Calu3 (cell line): ENCODE data around the gene ADGRA1. TPM values are rescaled to one million over a fixed set of nuclear protein-coding genes. Genes with fewer than 3 reads are reported as not detected.

Experiments
- BruUV-seq: library from RNA; stranded (reverse); fragments of 400-500 nt; replicated peaks from 2 replicates; lab custom pipeline; 2021; lab: Mats Ljungman, UMichigan
- CTCF ChIA-PET: fragments of 300-600 bp; sonication (Branson Sonifier 250); formaldehyde crosslinking; loops from one replicate; lab custom pipeline; 2022; ENCODE audit warnings: antibody characterized with exemption; lab: Charles Lee
- DNase-seq: peaks from one replicate; pipeline ENCODE4 v3.0.0; 2022
- H3K27ac Mint-ChIP-seq: one replicate; pipeline ENCODE4 v1.8.0; 2022; ENCODE audit warnings: mixed read lengths; ENCODE audit not compliant: unreplicated experiment
- H3K27me3 Mint-ChIP-seq: one replicate; pipeline ENCODE4 v1.8.0; 2022; ENCODE audit warnings: mixed read lengths; ENCODE audit not compliant: unreplicated experiment
- H3K36me3 Mint-ChIP-seq: one replicate; pipeline ENCODE4 v1.8.0; 2022; ENCODE audit warnings: mild to moderate bottlenecking, moderate library complexity, mixed read lengths; ENCODE audit not compliant: insufficient read depth, unreplicated experiment
- H3K4me1 Mint-ChIP-seq: one replicate; pipeline ENCODE4 v1.8.0; 2022; ENCODE audit warnings: mild to moderate bottlenecking, low read depth, mixed read lengths; ENCODE audit not compliant: unreplicated experiment
- H3K4me3 Mint-ChIP-seq: one replicate; pipeline ENCODE4 v1.8.0; 2022; ENCODE audit warnings: mild to moderate bottlenecking, low read depth, moderate library complexity, mixed read lengths; ENCODE audit not compliant: unreplicated experiment
- H3K9me3 Mint-ChIP-seq: one replicate; pipeline ENCODE4 v1.8.0; 2022; ENCODE audit warnings: low read depth, mixed read lengths; ENCODE audit not compliant: unreplicated experiment
- intact Hi-C: fragments of 100-400 bp; cut with micrococcal nuclease; formaldehyde crosslinking; loops from one replicate; pipeline ENCODE4 v1.10.0; 2022; ENCODE audit not compliant: unreplicated experiment
- total RNA-seq: library from RNA; stranded (reverse); gene quantifications from 2 replicates; pipeline ENCODE4 v1.2.3, GENCODE V29; 2022
- TF ChIP-seq, protein P1 (sequence below): fragments of 200-600 bp; IDR thresholded peaks from one replicate; pipeline ENCODE4 v1.8.0; 2022; ENCODE audit warnings: antibody characterized with exemption; ENCODE audit not compliant: unreplicated experiment

Gene ADGRA1
- total RNA-seq, 1 experiment from 2014 or later = not detected

DNA sequence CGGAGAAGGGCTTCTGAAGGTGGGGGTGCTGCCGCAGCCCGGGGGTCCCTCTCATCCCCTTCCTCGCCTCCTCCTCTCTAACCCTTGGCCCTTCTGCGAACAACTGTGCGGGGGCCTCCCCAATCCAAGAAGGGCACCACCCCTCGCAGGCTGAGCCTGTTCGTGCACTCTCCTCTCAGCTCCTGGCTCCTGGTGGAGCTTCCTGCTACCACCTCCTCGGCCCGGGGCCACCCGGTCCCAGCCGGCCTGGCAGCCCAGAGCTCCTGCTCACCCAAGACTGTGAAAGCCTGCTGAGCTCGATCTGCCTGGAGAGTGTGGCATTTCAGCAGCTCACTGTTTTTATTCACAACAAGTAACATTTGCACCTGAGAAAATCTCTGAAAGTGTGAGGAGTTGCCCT, 2.4 kb downstream of the ADGRA1 start:
- H3K9me3 Mint-ChIP-seq = no peaks in the 10 kb centered on the region
- H3K27me3 Mint-ChIP-seq = peaks cover 79% of the 10 kb centered on the region
- DNase-seq = no peak
- CTCF ChIA-PET = no interaction called here
- intact Hi-C loops = no loop called here
- TF ChIP-seq, protein P1, sequence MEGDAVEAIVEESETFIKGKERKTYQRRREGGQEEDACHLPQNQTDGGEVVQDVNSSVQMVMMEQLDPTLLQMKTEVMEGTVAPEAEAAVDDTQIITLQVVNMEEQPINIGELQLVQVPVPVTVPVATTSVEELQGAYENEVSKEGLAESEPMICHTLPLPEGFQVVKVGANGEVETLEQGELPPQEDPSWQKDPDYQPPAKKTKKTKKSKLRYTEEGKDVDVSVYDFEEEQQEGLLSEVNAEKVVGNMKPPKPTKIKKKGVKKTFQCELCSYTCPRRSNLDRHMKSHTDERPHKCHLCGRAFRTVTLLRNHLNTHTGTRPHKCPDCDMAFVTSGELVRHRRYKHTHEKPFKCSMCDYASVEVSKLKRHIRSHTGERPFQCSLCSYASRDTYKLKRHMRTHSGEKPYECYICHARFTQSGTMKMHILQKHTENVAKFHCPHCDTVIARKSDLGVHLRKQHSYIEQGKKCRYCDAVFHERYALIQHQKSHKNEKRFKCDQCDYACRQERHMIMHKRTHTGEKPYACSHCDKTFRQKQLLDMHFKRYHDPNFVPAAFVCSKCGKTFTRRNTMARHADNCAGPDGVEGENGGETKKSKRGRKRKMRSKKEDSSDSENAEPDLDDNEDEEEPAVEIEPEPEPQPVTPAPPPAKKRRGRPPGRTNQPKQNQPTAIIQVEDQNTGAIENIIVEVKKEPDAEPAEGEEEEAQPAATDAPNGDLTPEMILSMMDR = no peak
- no peaks in the 10 kb centered on the region for H3K4me1 Mint-ChIP-seq
- H3K36me3 Mint-ChIP-seq = no peaks in the 10 kb centered on the region
- no peak overlapping the region for H3K4me3 Mint-ChIP-seq
- no peak overlapping the region for H3K27ac Mint-ChIP-seq
- BruUV-seq = no TSS peak

DNA sequence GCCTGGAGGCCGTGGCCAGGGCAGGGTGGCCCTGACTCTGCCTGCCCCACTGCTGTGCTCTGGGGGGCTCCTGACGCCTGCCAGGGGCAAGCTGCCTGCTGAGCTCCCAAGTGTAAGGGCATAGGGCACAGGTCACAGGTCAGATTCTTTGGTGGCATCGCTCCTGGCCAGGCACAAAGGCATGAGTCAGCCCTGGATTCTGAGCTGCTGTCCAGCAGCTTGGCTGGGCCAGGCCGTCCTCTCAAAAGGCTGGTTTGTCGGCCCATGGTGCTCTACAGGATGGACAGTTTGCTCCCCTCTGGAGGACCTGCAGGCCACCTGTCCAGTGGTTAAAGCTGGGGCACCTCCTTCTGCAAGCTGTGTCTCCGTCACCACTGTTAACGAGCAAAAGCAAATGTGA, 2.9 kb downstream of the ADGRA1 start:
- Mint-ChIP-seq H3K27me3 (peaks cover 73% of the 10 kb centered on the region), H3K4me3 (no peak overlapping the region), H3K9me3 (no peaks in the 10 kb centered on the region), H3K4me1 (no peaks in the 10 kb centered on the region), H3K36me3 (no peaks in the 10 kb centered on the region), H3K27ac (no peak overlapping the region)
- CTCF ChIA-PET = interaction anchor here (0.8 kb wide), 1 partner anchor 186 kb away, joined by 3 read pairs; no protein-coding TSS in a partner anchor
- no TSS peak for BruUV-seq
- no peak for DNase-seq
- TF ChIP-seq, protein P1 = no peak
- intact Hi-C loops = no loop called here

DNA sequence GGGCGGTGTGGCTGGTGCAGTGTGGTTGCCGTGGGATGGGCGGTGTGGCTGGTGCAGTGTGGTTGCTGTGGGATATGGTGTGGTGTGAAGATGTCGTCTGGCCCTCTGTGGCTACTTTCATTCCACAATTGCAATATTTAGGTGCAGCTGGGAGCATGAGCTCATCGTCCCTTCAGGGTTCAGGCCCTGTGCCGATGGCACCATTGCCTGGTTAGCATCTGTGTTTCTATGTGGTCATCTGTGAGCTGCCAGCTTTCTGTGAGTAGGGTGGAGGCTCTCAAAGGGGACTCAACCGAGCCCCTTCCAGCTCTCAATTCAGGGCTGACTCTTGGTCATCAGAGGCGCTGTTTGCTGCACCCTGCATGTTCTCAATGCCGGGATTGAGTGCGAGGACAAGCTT, 3.6 kb downstream of the ADGRA1 start:
- no peak overlapping the region for H3K27ac Mint-ChIP-seq
- peaks cover 77% of the 10 kb centered on the region for H3K27me3 Mint-ChIP-seq
- BruUV-seq = no TSS peak
- no peak overlapping the region for H3K4me3 Mint-ChIP-seq
- H3K9me3 Mint-ChIP-seq = no peaks in the 10 kb centered on the region
- CTCF ChIA-PET = interaction anchor here (0.8 kb wide), 1 partner anchor 186 kb away, joined by 3 read pairs; no protein-coding TSS in a partner anchor
- H3K4me1 Mint-ChIP-seq = no peaks in the 10 kb centered on the region
- intact Hi-C loops = no loop called here
- TF ChIP-seq, protein P1 = no peak
- DNase-seq = no peak
- H3K36me3 Mint-ChIP-seq = no peaks in the 10 kb centered on the region

DNA sequence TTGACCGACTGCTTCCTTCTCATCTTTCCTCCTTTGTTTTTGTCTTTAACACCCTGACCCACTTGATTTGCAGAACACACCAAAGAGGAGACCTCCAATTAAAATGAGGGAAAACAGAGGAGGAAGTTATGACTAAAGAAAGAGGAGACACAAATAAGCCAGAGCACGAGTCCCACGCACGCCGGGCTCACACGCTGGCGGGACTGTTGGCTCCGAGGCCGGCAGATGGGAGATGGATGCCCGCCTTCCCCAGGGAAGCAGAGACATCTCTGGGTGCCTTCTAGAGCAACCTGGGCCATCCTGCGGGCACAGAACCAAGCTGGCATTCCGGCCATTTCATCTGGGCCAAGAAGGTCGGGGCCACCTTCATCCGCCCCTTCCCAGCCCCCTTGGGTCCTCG, 5.6 kb downstream of the ADGRA1 start:
- Mint-ChIP-seq H3K4me3 (no peak overlapping the region), H3K9me3 (no peaks in the 10 kb centered on the region), H3K4me1 (no peaks in the 10 kb centered on the region), H3K36me3 (no peaks in the 10 kb centered on the region), H3K27me3 (peaks cover 74% of the 10 kb centered on the region), H3K27ac (no peak overlapping the region)
- TF ChIP-seq, protein P1 = no peak
- BruUV-seq = no TSS peak
- DNase-seq = no peak
- intact Hi-C loops = no loop called here
- CTCF ChIA-PET = no interaction called here
